Measurements from ENCODE around the gene CAMK2A. TPM values are rescaled to one million over a fixed set of nuclear protein-coding genes. Genes with fewer than 3 reads are reported as not detected.

CAMK2A gene
- total RNA-seq, 3 donors from 2014 or later = 0.46 to 3.0 (median 0.93) TPM

GRCh38 chr5:150210644-150211043 lies 78.9 kb downstream of the CAMK2A start:
- Histone ChIP-seq H3K9me3 (no peaks in the 10 kb centered on the region), H3K4me3 (no peak overlapping the region), H3K4me1 (ENCODE audit: low read depth) (peaks cover 38% of the 10 kb centered on the region), H3K36me3 (ENCODE audit: low read depth) (no peaks in the 10 kb centered on the region)
- ATAC-seq (peak; percentile 1), DNase-seq (no peak)
- intact Hi-C loops (cut with DNase I, micrococcal nuclease) = no loop called here
- TF ChIP-seq CTCF (IDR thresholded peaks at IDR 0.05) = no peak

GRCh38 chr5:150209099-150209635 lies 80.4 kb downstream of the CAMK2A start:
- ATAC-seq (peak; percentile 80), DNase-seq (peak; percentile 77 to 83 (median 79))
- Histone ChIP-seq H3K9me3 (no peaks in the 10 kb centered on the region), H3K4me3 (no peak overlapping the region), H3K36me3 (ENCODE audit: low read depth) (no peaks in the 10 kb centered on the region), H3K4me1 (ENCODE audit: low read depth) (peaks cover 35% of the 10 kb centered on the region)
- TF ChIP-seq CTCF (IDR thresholded peaks at IDR 0.05) = no peak
- intact Hi-C loops (cut with DNase I, micrococcal nuclease) = no loop called here

GRCh38 chr5:150208187-150209098 lies 81.1 kb downstream of the CAMK2A start:
- Histone ChIP-seq H3K36me3 (ENCODE audit: low read depth) (no peaks in the 10 kb centered on the region), H3K9me3 (no peaks in the 10 kb centered on the region), H3K4me3 (no peak overlapping the region), H3K4me1 (ENCODE audit: low read depth) (peaks cover 35% of the 10 kb centered on the region)
- DNase-seq (peak in 1 of 3 donors; percentile 18), ATAC-seq (peak; percentile 20)
- intact Hi-C loops (cut with DNase I, micrococcal nuclease) = no loop called here
- no peak for TF ChIP-seq CTCF (IDR thresholded peaks at IDR 0.05)

GRCh38 chr5:150206779-150207115 lies 82.8 kb downstream of the CAMK2A start:
- Histone ChIP-seq H3K9me3 (no peaks in the 10 kb centered on the region), H3K4me3 (no peak overlapping the region), H3K4me1 (ENCODE audit: low read depth) (peaks cover 33% of the 10 kb centered on the region), H3K36me3 (ENCODE audit: low read depth) (no peaks in the 10 kb centered on the region)
- DNase-seq = no peak
- TF ChIP-seq CTCF (IDR thresholded peaks at IDR 0.05) = no peak
- intact Hi-C loops (cut with DNase I, micrococcal nuclease) = no loop called here
- no peak for ATAC-seq

- no peak for TF ChIP-seq CTCF (IDR thresholded peaks at IDR 0.05)
- H3K4me3 ChIP-seq = no peak overlapping the region
- H3K9me3 ChIP-seq = no peaks in the 10 kb centered on the region
- peaks cover 28% of the 10 kb centered on the region for H3K4me1 ChIP-seq (ENCODE audit: low read depth)
- H3K36me3 ChIP-seq (ENCODE audit: low read depth) = no peaks in the 10 kb centered on the region
- no peak for ATAC-seq
- intact Hi-C loops (cut with DNase I, micrococcal nuclease) = no loop called here
- no peak for DNase-seq
Measured at GRCh38 chr5:150206098-150206778, 83.3 kb downstream of the CAMK2A start.
